ENCODE data around the gene NIM1K. TPM values are rescaled to one million over a fixed set of nuclear protein-coding genes. Genes with fewer than 3 reads are reported as not detected.

Gene NIM1K
- total RNA-seq, 1 donor from 2014 or later, result 0.25 TPM

GRCh38 chr5:43294226-43294625 lies 102.2 kb downstream of the NIM1K start:
- no peaks in the 10 kb centered on the region for H3K9me3 ChIP-seq (replicated peaks)
- intact Hi-C loops (cut with micrococcal nuclease), result no loop called here
- H3K4me1 ChIP-seq, result peaks cover 27% of the 10 kb centered on the region
- no peak overlapping the region for H3K4me3 ChIP-seq
- no peak for TF ChIP-seq CTCF (IDR thresholded peaks at IDR 0.05; ENCODE audit: borderline replicate concordance)
- DNase-seq, result no peak
- no peak overlapping the region for H3K27ac ChIP-seq (replicated peaks)
- H3K27me3 ChIP-seq (ENCODE audit: low read depth), result no peaks in the 10 kb centered on the region
- peaks cover 88% of the 10 kb centered on the region for H3K36me3 ChIP-seq

DNA sequence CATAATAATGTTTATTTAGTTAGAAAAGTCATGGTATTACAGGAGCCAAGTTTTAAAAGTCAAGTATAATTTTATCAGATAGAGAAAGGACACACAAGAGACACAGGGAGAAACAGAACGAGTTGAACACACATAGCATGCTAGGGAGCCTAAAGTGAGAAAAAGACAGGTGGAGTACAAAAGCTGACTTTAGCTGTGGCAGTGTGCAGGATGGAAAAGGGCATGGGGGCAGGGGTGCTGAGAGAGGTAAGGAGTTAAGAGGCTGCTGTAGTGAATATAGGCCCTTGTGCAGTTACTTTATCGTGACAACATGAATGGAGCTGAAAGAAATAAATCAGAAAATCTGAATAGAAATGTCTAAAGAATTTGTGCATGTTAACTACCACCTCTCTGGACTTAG lies 103.2 kb downstream of the NIM1K start:
- no peak overlapping the region for H3K27ac ChIP-seq (replicated peaks)
- H3K4me1 ChIP-seq, result peaks cover 23% of the 10 kb centered on the region
- H3K4me3 ChIP-seq, result no peak overlapping the region
- intact Hi-C loops (cut with micrococcal nuclease), result no loop called here
- no peak for TF ChIP-seq CTCF (IDR thresholded peaks at IDR 0.05; ENCODE audit: borderline replicate concordance)
- H3K36me3 ChIP-seq, result peaks cover 85% of the 10 kb centered on the region
- no peaks in the 10 kb centered on the region for H3K27me3 ChIP-seq (ENCODE audit: low read depth)
- no peak for DNase-seq
- no peaks in the 10 kb centered on the region for H3K9me3 ChIP-seq (replicated peaks)

GRCh38 chr5:43296835-43297234 lies 104.8 kb downstream of the NIM1K start:
- Histone ChIP-seq H3K9me3 (replicated peaks) (no peaks in the 10 kb centered on the region), H3K36me3 (peaks cover 68% of the 10 kb centered on the region), H3K4me1 (peaks cover 22% of the 10 kb centered on the region), H3K27me3 (ENCODE audit: low read depth) (no peaks in the 10 kb centered on the region), H3K4me3 (no peak overlapping the region), H3K27ac (replicated peaks) (no peak overlapping the region)
- no peak for TF ChIP-seq CTCF (IDR thresholded peaks at IDR 0.05; ENCODE audit: borderline replicate concordance)
- intact Hi-C loops (cut with micrococcal nuclease), result no loop called here
- DNase-seq, result no peak

DNA sequence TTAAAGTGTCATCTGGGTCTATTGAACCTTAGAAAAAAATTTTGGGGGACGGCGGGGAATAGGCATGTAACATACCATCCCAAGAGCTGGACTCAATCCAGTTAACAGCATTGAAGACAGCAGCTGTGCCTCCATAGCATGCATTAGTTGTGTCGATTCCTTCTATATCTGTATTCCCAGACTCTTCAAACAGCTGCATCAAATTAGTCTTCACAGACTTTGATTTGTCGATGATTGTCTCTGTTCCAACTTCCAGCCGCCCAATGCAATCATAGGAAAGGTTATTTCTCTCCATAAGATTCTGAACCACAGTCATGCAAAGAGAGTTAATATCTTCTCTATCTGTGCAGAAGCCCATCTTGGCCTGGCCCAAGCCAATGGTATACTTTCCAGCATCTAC lies 106.4 kb downstream of the NIM1K start:
- intact Hi-C loops (cut with micrococcal nuclease), result no loop called here
- no peak overlapping the region for H3K4me3 ChIP-seq
- peaks cover 34% of the 10 kb centered on the region for H3K4me1 ChIP-seq
- TF ChIP-seq CTCF (IDR thresholded peaks at IDR 0.05; ENCODE audit: borderline replicate concordance), result no peak
- peaks cover 52% of the 10 kb centered on the region for H3K36me3 ChIP-seq
- no peaks in the 10 kb centered on the region for H3K27me3 ChIP-seq (ENCODE audit: low read depth)
- DNase-seq, result no peak
- no peak overlapping the region for H3K27ac ChIP-seq (replicated peaks)
- H3K9me3 ChIP-seq (replicated peaks), result no peaks in the 10 kb centered on the region

GRCh38 chr5:43300112-43300511 lies 108.1 kb downstream of the NIM1K start:
- no peak overlapping the region for H3K27ac ChIP-seq (replicated peaks)
- H3K4me3 ChIP-seq, result no peak overlapping the region
- peaks cover 36% of the 10 kb centered on the region for H3K36me3 ChIP-seq
- H3K27me3 ChIP-seq (ENCODE audit: low read depth), result no peaks in the 10 kb centered on the region
- H3K9me3 ChIP-seq (replicated peaks), result no peaks in the 10 kb centered on the region
- no peak for TF ChIP-seq CTCF (IDR thresholded peaks at IDR 0.05; ENCODE audit: borderline replicate concordance)
- intact Hi-C loops (cut with micrococcal nuclease), result no loop called here
- no peak for DNase-seq
- peaks cover 40% of the 10 kb centered on the region for H3K4me1 ChIP-seq

DNA sequence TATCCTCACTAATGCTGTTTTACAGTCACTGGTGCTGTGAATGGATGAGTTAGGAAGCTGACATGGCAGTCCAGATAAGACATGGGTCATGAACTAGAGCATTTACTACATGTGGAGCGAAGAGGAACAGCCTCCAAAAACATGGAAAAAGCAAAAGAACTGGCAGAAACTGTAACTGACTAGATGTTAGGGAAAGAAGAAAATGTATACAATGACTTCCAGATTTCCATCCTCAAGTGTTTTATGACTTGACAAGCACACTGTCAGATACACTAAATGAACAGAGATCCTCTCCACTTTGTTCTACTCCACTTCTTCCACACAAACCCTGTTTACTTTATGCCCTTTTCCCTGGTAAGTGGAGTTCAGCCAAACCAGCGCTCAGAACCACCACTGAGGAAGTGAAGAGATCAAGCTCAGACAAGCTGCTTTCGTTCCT lies 109.6 kb downstream of the NIM1K start:
- peaks cover 38% of the 10 kb centered on the region for H3K4me1 ChIP-seq
- TF ChIP-seq CTCF (IDR thresholded peaks at IDR 0.05; ENCODE audit: borderline replicate concordance), result no peak
- no peak overlapping the region for H3K4me3 ChIP-seq
- no peak for DNase-seq
- H3K27ac ChIP-seq (replicated peaks), result no peak overlapping the region
- peaks cover 22% of the 10 kb centered on the region for H3K36me3 ChIP-seq
- H3K27me3 ChIP-seq (ENCODE audit: low read depth), result no peaks in the 10 kb centered on the region
- intact Hi-C loops (cut with micrococcal nuclease), result no loop called here
- H3K9me3 ChIP-seq (replicated peaks), result no peaks in the 10 kb centered on the region
